Caco-2 (cell line): ENCODE data around the gene HOGA1. TPM values are rescaled to one million over a fixed set of nuclear protein-coding genes. Genes with fewer than 3 reads are reported as not detected.
"Not testable (repeated sequence)": the region's sequence is repeated elsewhere in the genome, so short reads cannot be mapped to it uniquely, and the experiment has no call there.

ENCODE experiments used
- BruUV-seq: library from RNA; stranded (reverse); fragments of 400-500 nt; replicated peaks from 2 replicates; lab custom pipeline; 2021; lab: Mats Ljungman, UMichigan
- CTCF ChIA-PET: fragments of 300-600 bp; sonication (Branson Sonifier 250); formaldehyde crosslinking; loops from one replicate; lab custom pipeline; 2022; ENCODE audit warnings: antibody characterized with exemption; lab: Charles Lee
- POLR2A ChIA-PET: fragments of 300-600 bp; sonication (Branson Sonifier 250); formaldehyde crosslinking; loops from one replicate; lab custom pipeline; 2022; ENCODE audit warnings: antibody characterized with exemption; lab: Charles Lee
- DNase-seq, 2 experiments: peaks; one replicate each; pipeline versions ENCODE4 v3.0.0 to v3.0.0-alpha.2; 2020 to 2022
- H3K27me3 ChIP-seq: replicated peaks from 2 replicates; pipeline ENCODE4 v1.6.0; 2011; ENCODE audit warnings: low read length; ENCODE audit not compliant: control insufficient read depth, insufficient read depth
- H3K36me3 ChIP-seq: 2 replicates; pipeline ENCODE4 v1.5.1; 2011; ENCODE audit warnings: low read length; ENCODE audit not compliant: control insufficient read depth, insufficient read depth
- H3K4me1 ChIP-seq: fragments of 250-450 bp; sonication (Bioruptor Pico); 2 replicates; pipeline ENCODE4 v1.5.1; 2020; ENCODE audit warnings: mild to moderate bottlenecking
- H3K4me3 ChIP-seq: 2 replicates; pipeline ENCODE4 v1.5.1; 2011; ENCODE audit warnings: low read depth, mild to moderate bottlenecking, control low read depth, low read length
- H3K9me3 ChIP-seq: fragments of 250-450 bp; sonication (Bioruptor Pico); 2 replicates; pipeline ENCODE4 v1.5.1; 2020; ENCODE audit warnings: mild to moderate bottlenecking, moderate library complexity
- H3K27ac Mint-ChIP-seq: one replicate; pipeline ENCODE4 v1.8.0; 2022; ENCODE audit warnings: mixed read lengths; ENCODE audit not compliant: unreplicated experiment
- H3K27me3 Mint-ChIP-seq: one replicate; pipeline ENCODE4 v1.8.0; 2022; ENCODE audit warnings: mixed read lengths; ENCODE audit not compliant: insufficient read depth, unreplicated experiment
- H3K36me3 Mint-ChIP-seq: one replicate; pipeline ENCODE4 v1.8.0; 2022; ENCODE audit warnings: mild to moderate bottlenecking, mixed read lengths; ENCODE audit not compliant: insufficient read depth, unreplicated experiment
- H3K4me1 Mint-ChIP-seq: one replicate; pipeline ENCODE4 v1.8.0; 2022; ENCODE audit warnings: low read depth, mixed read lengths; ENCODE audit not compliant: unreplicated experiment
- H3K4me3 Mint-ChIP-seq: one replicate; pipeline ENCODE4 v1.8.0; 2022; ENCODE audit warnings: mild to moderate bottlenecking, moderate library complexity, mixed read lengths; ENCODE audit not compliant: unreplicated experiment
- H3K9me3 Mint-ChIP-seq: one replicate; pipeline ENCODE4 v1.8.0; 2022; ENCODE audit warnings: mixed read lengths; ENCODE audit not compliant: unreplicated experiment
- CTCF ChIP-seq, 2 experiments: fragments of 200-600 bp in 1 of 2; IDR thresholded peaks; 1 replicate in 1 of 2; 2 replicates in 1 of 2; pipeline versions ENCODE4 v1.5.1 to v1.8.0; 2011 to 2022; ENCODE audit warnings: antibody characterized with exemption in 1 of 2, control low read depth in 1 of 2, inconsistent platforms in 1 of 2, low read depth in 1 of 2, low read length in 1 of 2, mild to moderate bottlenecking in 1 of 2, moderate library complexity in 1 of 2; ENCODE audit not compliant: insufficient read depth in 1 of 2, severe bottlenecking in 1 of 2, unreplicated experiment in 1 of 2
- intact Hi-C: fragments of 100-400 bp; cut with micrococcal nuclease; formaldehyde crosslinking; loops from one replicate; pipeline ENCODE4 v1.10.0; 2022; ENCODE audit not compliant: unreplicated experiment
- total RNA-seq: library from RNA; stranded (reverse); gene quantifications from 2 replicates; pipeline ENCODE4 v1.2.3, GENCODE V29; 2022

The HOGA1 gene
- total RNA-seq, 1 experiment from 2014 or later, result 0.50 TPM

GRCh38 chr10:97640868-97641811 is 57.0 kb downstream of the HOGA1 start:
- Histone ChIP-seq H3K36me3 (no peaks in the 10 kb centered on the region), H3K4me1 (peaks cover 6% of the 10 kb centered on the region; the same call in 1 of the 2 replicates), H3K27me3 (no peaks in the 10 kb centered on the region), H3K4me3 (peak overlapping the region; percentile 82), H3K9me3 (no peaks in the 10 kb centered on the region)
- peak in 1 of 2 experiments; percentile 26 for DNase-seq
- Mint-ChIP-seq H3K27ac (peak overlapping the region; percentile 94), H3K36me3 (peaks cover 25% of the 10 kb centered on the region), H3K27me3 (no peaks in the 10 kb centered on the region), H3K4me1 (peaks cover 12% of the 10 kb centered on the region), H3K9me3 (no peaks in the 10 kb centered on the region), H3K4me3 (peak overlapping the region; percentile 99)
- no peak for TF ChIP-seq CTCF (IDR thresholded peaks at IDR 0.05; ENCODE audit: insufficient read depth in 1 of 2, low read depth in 1 of 2, low read length in 1 of 2, severe bottlenecking in 1 of 2, unreplicated experiment in 1 of 2)
- TSS peak; percentile 59 for BruUV-seq
- POLR2A ChIA-PET, result interaction anchor here (1.2 to 2.1 kb wide), 2 partner anchors 23 to 46 kb away, joined by 5 to 29 read pairs; partner anchors contain the start of gene AVPI1
- intact Hi-C loops, result loop anchor here (1.0 kb wide), 2 partner anchors 23 to 46 kb away; partner anchors contain the start of gene AVPI1
- CTCF ChIA-PET, result interaction anchor here (0.6 to 1.5 kb wide), 4 partner anchors 28 to 69 kb away, joined by 3 to 5 read pairs (median 4); partner anchors contain the start of gene ANKRD2

GRCh38 chr10:97642471-97643159 is 58.4 kb downstream of the HOGA1 start:
- intact Hi-C loops, BruUV-seq, H3K9me3 Mint-ChIP-seq, H3K27me3 ChIP-seq, CTCF ChIA-PET, H3K4me1 ChIP-seq, H3K27me3 Mint-ChIP-seq, H3K4me3 ChIP-seq, H3K27ac Mint-ChIP-seq, DNase-seq, H3K36me3 ChIP-seq, POLR2A ChIA-PET, H3K9me3 ChIP-seq: not testable (repeated sequence)
- H3K4me3 Mint-ChIP-seq, result peak overlapping the region; percentile 59
- peaks cover 16% of the 10 kb centered on the region for H3K4me1 Mint-ChIP-seq
- peaks cover 25% of the 10 kb centered on the region for H3K36me3 Mint-ChIP-seq

- no peaks in the 10 kb centered on the region for H3K9me3 Mint-ChIP-seq
Observed at GRCh38 chr10:97643441-97643985, 59.3 kb downstream of the HOGA1 start.

More at GRCh38 chr10:97643441-97643985, 59.3 kb downstream of the HOGA1 start:
- H3K4me3 Mint-ChIP-seq, result no peak overlapping the region
- no peak for DNase-seq
- no peaks in the 10 kb centered on the region for H3K27me3 Mint-ChIP-seq
- peaks cover 25% of the 10 kb centered on the region for H3K36me3 Mint-ChIP-seq
- TSS peak; percentile 11 for BruUV-seq
- no peak overlapping the region for H3K4me3 ChIP-seq
- intact Hi-C loops, result no loop called here
- TF ChIP-seq CTCF (IDR thresholded peaks at IDR 0.05; ENCODE audit: insufficient read depth in 1 of 2, low read depth in 1 of 2, low read length in 1 of 2, severe bottlenecking in 1 of 2, unreplicated experiment in 1 of 2), result no peak
- H3K9me3 ChIP-seq, result no peaks in the 10 kb centered on the region
- ChIA-PET CTCF (no interaction called here), POLR2A (no interaction called here)
- H3K4me1 ChIP-seq, result peaks cover 10% of the 10 kb centered on the region
- peaks cover 18% of the 10 kb centered on the region for H3K4me1 Mint-ChIP-seq
- H3K27me3 ChIP-seq, result no peaks in the 10 kb centered on the region
- no peaks in the 10 kb centered on the region for H3K36me3 ChIP-seq
- H3K27ac Mint-ChIP-seq, result no peak overlapping the region
